Measurements from ENCODE around the gene LRP1B.

- TF ChIP-seq SP1 (IDR thresholded peaks at IDR 0.05; ENCODE audit: low read depth, low read length) (no peak), BCL11A (IDR thresholded peaks at IDR 0.05; ENCODE audit: low read depth in 2 of 2, low read length in 2 of 2) (no peak), MAX (IDR thresholded peaks at IDR 0.05) (no peak), CTCF (IDR thresholded peaks at IDR 0.05; ENCODE audit: control extremely low read depth in 1 of 3, insufficient read depth in 1 of 3, low read depth in 1 of 3, low read length in 3 of 3) (no peak), TBP (IDR thresholded peaks at IDR 0.05; ENCODE audit: low read depth, low read length) (no peak), MAFK (IDR thresholded peaks at IDR 0.05; ENCODE audit: low read depth, low read length) (no peak), EP300 (IDR thresholded peaks at IDR 0.05; ENCODE audit: borderline replicate concordance in 1 of 2, low read depth in 2 of 2, low read length in 2 of 2) (no peak)
These were observed 768.5 kb downstream of the LRP1B start for GRCh38 chr2:141362311-141362710.

All from H1 (cell line).